NCI-H2196 treated with DMSO at 0.1 percent for 48 hours (cell line): Measurements from ENCODE around the gene XPO5.
"Not testable (repeated sequence)": the region's sequence is repeated elsewhere in the genome, so short reads cannot be mapped to it uniquely, and the experiment has no call there.

Experiments used
- DNase-seq: peaks from one replicate; lab custom pipeline; 2025; ENCODE audit not compliant: unreplicated experiment; lab: John Stamatoyannopoulos, UW

The XPO5 gene

DNA sequence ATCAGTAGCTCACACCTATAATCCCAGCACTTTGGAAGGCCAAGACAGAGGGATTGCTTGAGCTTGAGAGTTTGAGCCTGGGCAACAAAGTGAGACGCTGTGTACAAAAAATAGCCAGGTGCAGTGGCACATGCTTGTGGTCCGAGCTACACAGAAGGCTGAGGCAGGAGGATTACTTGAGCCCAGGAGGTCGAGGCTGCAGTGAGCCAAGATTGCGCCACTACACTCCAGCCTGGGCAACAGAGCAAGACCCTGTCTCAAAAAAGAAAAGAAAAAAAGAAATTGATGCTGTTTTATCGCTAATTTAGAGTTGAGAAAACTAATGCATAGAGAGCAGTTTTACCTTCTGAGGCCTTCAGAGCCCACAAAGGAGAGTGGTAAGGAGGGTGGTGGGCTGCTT, 77.5 kb downstream of the XPO5 start:
- not testable (repeated sequence) for DNase-seq

- DNase-seq: no peak
Measured at GRCh38 chr6:43497689-43498088, 78.1 kb downstream of the XPO5 start.

DNA sequence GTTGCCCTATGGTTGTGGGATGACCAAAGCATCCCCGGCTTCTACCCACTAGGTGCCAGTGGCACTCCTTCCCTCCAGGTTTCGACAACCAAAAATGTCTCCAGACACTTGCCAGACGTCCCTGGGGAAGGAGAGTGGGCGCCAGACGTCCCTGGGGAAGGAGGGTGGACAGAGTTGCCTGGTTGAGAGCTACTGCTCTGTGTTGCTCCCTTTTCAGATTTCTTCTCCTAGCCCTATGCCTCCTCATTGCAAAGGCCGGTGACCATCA, 78.8 kb downstream of the XPO5 start:
- DNase-seq: no peak

GRCh38 chr6:43496370-43497128, 79.3 kb downstream of the XPO5 start:
- no peak for DNase-seq

GRCh38 chr6:43495409-43495941, 80.4 kb downstream of the XPO5 start:
- DNase-seq: no peak

- no peak for DNase-seq
Measured at GRCh38 chr6:43494766-43495165, 81.1 kb downstream of the XPO5 start.

DNA sequence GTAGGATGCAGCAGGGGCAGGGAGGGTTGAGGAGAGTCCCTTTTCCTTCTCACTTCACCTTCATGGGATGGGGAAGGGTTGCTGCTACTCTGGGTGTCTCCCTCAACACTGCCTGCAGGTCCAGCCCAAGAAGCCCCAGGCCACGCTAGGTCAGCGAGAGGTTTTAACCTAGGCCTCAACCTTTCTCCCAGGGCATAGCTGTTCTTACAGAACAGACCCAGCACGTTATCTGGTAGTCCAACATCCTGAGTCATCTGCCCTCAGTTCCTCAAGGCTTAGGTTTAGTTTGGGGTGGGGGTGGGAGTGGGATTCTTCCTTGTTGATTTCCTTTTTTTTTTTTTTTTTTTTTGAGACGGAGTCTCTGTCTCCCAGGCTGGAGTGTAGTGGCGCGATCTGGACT, 81.5 kb downstream of the XPO5 start:
- DNase-seq: no peak

DNA sequence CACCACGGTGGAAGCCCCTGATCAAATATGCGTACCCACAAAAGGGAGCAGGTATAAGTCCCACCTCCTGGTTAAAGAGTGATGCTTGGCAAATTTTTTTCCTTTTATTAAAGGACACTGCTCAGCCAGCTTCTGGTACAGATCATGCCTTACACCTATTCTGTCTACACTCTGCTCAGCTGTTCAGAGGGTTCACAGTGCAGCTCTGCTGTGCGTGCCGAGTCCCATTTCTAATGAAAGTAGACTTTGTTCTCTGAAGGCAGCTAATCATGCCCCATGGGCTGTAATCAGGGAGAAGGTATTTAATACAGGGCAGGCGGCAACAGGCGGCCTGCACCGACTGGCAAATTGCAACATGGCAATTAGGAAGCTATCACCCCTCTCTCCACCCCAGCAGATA, 82.0 kb downstream of the XPO5 start:
- DNase-seq: no peak

DNA sequence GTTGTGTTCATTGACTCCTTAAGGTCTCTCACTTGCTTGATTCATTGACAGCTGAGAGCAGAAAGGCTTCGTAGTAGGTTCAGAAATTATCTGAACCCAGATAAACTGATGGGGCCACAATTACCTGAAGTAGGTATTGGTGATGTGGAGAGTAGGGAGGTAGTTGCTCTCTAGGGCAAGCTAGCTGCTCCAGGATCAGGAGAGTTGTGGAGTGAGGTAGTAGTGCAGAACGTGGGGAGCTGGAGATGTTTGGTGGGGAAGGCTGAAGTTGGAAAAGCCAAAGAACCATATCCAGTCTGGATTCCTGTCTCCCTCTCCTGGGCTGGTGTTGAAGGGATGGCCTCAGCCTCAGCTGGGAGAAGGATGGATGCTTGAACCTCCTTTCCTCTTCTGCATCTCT, 82.6 kb downstream of the XPO5 start:
- no peak for DNase-seq

GRCh38 chr6:43492673-43493072, 83.2 kb downstream of the XPO5 start:
- DNase-seq: no peak

DNA sequence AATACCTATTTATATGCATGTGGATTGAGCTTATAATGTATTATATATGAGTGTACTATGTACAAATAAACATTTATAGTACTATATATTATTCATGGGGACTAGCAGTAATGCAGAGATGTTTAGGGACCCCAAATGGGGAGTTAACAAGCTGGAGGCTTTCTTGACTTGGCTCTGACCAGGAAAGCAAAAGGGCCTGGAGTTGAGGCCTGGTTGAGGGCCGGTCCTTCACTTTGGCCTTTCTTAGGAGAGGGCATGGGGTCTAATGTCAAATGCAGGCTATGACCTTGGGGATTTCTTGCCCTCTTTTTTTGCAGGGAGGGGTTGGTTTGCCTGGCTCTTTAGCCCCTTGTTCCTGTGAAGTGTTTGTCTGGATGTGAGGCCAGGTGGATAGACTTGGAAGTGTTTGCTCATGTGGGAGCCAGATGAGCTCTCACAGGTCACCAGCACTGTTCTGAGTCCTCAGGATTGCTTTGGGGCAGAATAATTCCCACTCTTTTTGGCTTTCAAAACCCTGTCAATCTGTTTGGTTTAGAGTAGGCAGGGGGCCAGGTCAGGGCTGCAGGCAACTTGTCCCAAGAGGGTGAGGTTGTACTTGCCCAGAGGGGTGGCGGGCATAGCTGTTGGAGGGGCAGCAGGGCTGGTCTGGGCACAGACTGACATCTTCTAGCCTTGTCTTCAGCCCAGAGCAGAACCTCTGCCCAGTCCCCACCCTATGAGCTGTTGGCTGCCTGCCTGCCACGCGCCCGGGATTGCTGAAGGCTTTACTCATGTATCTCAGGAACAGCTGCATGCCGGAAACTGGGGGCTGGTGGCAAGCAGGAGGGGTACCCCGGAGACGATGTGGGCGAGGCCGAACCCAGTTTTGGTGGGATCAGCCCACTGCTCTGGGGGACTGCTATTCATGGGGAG, 83.8 kb downstream of the XPO5 start:
- peak; percentile 34 for DNase-seq

- no peak for DNase-seq
Measured at GRCh38 chr6:43490523-43490939, 85.3 kb downstream of the XPO5 start.

- DNase-seq: no peak
Measured at GRCh38 chr6:43489277-43490072, 86.4 kb downstream of the XPO5 start.

- no peak for DNase-seq
Measured at GRCh38 chr6:43488667-43489276, 87.1 kb downstream of the XPO5 start.

- DNase-seq: no peak
Measured at GRCh38 chr6:43481591-43482236, 94.1 kb downstream of the XPO5 start.

DNA sequence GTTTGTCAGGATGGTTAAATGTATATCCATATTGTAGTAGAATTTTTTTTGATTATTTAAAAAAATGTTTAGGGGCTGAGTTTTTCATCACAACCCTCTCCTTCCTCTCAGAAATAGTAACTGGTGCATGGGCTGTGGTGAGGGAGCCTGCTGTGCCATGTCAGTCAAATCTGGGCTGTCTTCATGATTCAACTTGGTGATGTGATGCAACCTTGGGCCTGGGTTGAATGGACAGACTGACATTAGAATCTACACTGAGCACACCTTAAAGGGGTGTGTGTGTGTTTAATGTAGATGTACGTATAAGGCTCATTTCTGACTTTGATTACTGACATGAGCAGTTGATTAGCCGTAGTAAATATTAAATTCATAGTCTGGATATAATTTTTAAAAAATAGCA, 94.8 kb downstream of the XPO5 start:
- no peak for DNase-seq

DNA sequence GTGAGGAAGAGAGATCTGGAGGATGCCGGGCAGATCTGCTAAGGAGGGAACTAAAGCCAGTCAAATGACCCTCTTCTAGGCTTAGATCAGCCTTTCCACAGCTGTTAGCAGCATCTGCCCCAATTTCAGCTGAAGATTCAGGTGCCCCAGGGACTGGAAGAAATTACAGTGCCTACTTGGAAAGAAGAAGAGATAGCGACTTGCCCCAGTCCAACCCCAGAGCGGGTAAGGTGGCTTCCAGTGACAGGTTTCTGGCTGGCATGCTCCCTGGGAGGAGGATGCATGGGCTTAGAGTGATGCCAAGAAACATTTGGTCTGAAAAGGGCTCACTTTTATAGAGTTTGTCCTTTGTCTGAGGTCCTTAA, 97.8 kb downstream of the XPO5 start:
- no peak for DNase-seq

- DNase-seq: peak; percentile 77
Measured at GRCh38 chr6:43477235-43478007, 98.4 kb downstream of the XPO5 start, which contains the start of gene TJAP1. Gene TJAP1 (plus strand): TSS chr6:43477570. CDS start chr6:43499002, 21,432 bp downstream.

GRCh38 chr6:43476746-43477145, 99.1 kb downstream of the XPO5 start:
- no peak for DNase-seq

DNA sequence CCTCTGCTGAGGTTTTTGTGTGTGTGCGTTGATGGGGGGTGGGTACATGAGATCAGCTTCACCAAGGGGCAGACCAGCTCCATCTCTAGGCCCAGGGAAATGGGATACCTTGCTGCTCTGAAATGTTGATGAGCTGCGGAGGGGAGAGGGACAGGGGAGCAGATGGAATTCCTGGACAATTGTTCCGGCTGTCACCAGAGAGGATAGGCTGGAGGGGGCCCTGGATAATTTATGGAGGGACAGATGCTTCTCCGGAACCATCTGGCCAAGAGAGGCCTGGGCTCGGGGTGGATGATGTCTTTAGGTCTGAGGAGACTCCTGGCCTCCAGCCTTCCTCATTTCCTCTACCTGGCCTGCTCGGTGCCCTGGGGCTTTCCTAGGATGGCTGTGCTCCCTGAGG, 100.3 kb downstream of the XPO5 start:
- no peak for DNase-seq
